Transverse colon (tissue), 3 donors: Measurements from ENCODE around the gene PROX1.

Source experiments
- EP300 ChIP-seq: sonication (generic); formaldehyde crosslinking; IDR thresholded peaks from one replicate; pipeline ENCODE4 v1.6.1; 2017; ENCODE audit warnings: antibody characterized with exemption, low read depth
- POLR2A ChIP-seq: fragments of 450-650 bp; IDR thresholded peaks from one replicate; pipeline ENCODE4 v1.6.1; 2016; ENCODE audit warnings: antibody characterized with exemption, mild to moderate bottlenecking, moderate library complexity
- TF ChIP-seq, protein P1 (sequence below), 5 experiments: fragments of 200-600 bp in 3 of 5; fragments of 450-650 bp in 2 of 5; sonication (generic) in 3 of 5; IDR thresholded peaks; 1 replicate in 2 of 5; 2 replicates in 3 of 5; pipeline ENCODE4 v1.5.1; 2016 to 2017; ENCODE audit warnings: antibody characterized with exemption in 5 of 5, inconsistent platforms in 3 of 5, mild to moderate bottlenecking in 2 of 5, moderate library complexity in 1 of 5

DNA sequence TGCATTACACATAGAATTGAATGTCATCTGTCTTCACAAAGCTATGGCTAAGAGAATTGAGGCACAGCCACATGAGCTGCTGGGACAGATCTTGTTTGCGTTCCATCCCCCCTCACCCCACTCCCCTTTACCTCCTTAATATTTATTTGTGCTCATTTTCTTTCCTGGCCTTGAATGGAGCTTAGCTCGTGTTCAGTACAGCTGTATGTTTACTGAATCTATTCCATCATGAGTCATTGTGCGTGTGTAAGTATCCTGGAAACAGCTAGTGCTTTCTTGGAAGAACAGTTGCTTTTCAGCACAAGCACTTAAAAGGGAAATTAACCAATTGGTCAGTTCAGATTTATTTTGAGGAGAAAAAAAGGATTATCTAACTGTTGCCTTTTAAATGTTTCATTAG is 14.7 kb downstream of the PROX1 start:
- TF ChIP-seq, protein P1, sequence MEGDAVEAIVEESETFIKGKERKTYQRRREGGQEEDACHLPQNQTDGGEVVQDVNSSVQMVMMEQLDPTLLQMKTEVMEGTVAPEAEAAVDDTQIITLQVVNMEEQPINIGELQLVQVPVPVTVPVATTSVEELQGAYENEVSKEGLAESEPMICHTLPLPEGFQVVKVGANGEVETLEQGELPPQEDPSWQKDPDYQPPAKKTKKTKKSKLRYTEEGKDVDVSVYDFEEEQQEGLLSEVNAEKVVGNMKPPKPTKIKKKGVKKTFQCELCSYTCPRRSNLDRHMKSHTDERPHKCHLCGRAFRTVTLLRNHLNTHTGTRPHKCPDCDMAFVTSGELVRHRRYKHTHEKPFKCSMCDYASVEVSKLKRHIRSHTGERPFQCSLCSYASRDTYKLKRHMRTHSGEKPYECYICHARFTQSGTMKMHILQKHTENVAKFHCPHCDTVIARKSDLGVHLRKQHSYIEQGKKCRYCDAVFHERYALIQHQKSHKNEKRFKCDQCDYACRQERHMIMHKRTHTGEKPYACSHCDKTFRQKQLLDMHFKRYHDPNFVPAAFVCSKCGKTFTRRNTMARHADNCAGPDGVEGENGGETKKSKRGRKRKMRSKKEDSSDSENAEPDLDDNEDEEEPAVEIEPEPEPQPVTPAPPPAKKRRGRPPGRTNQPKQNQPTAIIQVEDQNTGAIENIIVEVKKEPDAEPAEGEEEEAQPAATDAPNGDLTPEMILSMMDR (IDR thresholded peaks at IDR 0.05): no peak
- TF ChIP-seq POLR2A (no peak), EP300 (no peak)
